Smooth muscle cell (in vitro differentiated cells): ENCODE results near the gene MYO16. TPM values are rescaled to one million over a fixed set of nuclear protein-coding genes. Genes with fewer than 3 reads are reported as not detected.
"Not testable (repeated sequence)": the region's sequence is repeated elsewhere in the genome, so short reads cannot be mapped to it uniquely, and the experiment has no call there.

Source experiments
- DNase-seq: peaks from one replicate; lab custom pipeline; 2025; ENCODE audit not compliant: unreplicated experiment; lab: John Stamatoyannopoulos, UW
- H2AFZ ChIP-seq: fragments of 200-600 bp; sonication (generic); 2 replicates; pipeline ENCODE4 v1.6.0; 2016; ENCODE audit warnings: antibody characterized with exemption, low read depth, mild to moderate bottlenecking
- H3F3A ChIP-seq: fragments of 200-600 bp; sonication (generic); 2 replicates; pipeline ENCODE4 v1.6.0; 2017; ENCODE audit warnings: antibody characterized with exemption, low read depth
- H3K27ac ChIP-seq: fragments of 200-600 bp; sonication (generic); 2 replicates; pipeline ENCODE4 v1.5.1; 2016; ENCODE audit warnings: low read depth, mild to moderate bottlenecking
- H3K27me3 ChIP-seq: fragments of 200-600 bp; sonication (generic); 2 replicates; pipeline ENCODE4 v1.6.1; 2016; ENCODE audit warnings: low read depth, mild to moderate bottlenecking
- H3K36me3 ChIP-seq: fragments of 200-600 bp; sonication (generic); 2 replicates; pipeline ENCODE4 v1.5.1; 2016; ENCODE audit warnings: low read depth
- H3K4me1 ChIP-seq: fragments of 200-600 bp; sonication (generic); 2 replicates; pipeline ENCODE4 v1.5.1; 2016; ENCODE audit warnings: low read depth
- H3K4me2 ChIP-seq: fragments of 200-600 bp; sonication (generic); 2 replicates; pipeline ENCODE4 v1.6.0; 2016; ENCODE audit warnings: mild to moderate bottlenecking
- H3K4me3 ChIP-seq: fragments of 200-600 bp; sonication (generic); 2 replicates; pipeline ENCODE4 v1.5.1; 2016; ENCODE audit warnings: mild to moderate bottlenecking
- H3K79me2 ChIP-seq: fragments of 200-600 bp; sonication (generic); 2 replicates; pipeline ENCODE4 v1.6.0; 2016; ENCODE audit warnings: low read depth, mild to moderate bottlenecking
- H3K9ac ChIP-seq: fragments of 200-600 bp; sonication (generic); 2 replicates; pipeline ENCODE4 v1.6.0; 2016; ENCODE audit warnings: low read depth
- H3K9me3 ChIP-seq: fragments of 200-600 bp; sonication (generic); replicated peaks from 2 replicates; pipeline ENCODE4 v1.5.1; 2016; ENCODE audit warnings: low read depth
- H4K20me1 ChIP-seq: fragments of 200-600 bp; sonication (generic); 2 replicates; pipeline ENCODE4 v1.6.0; 2016; ENCODE audit warnings: low read depth
- CTCF ChIP-seq: fragments of 200-600 bp; sonication (generic); IDR thresholded peaks from 2 replicates; pipeline ENCODE4 v1.5.1; 2017; ENCODE audit warnings: borderline replicate concordance, mild to moderate bottlenecking, antibody characterized with exemption; ENCODE audit not compliant: insufficient read depth, poor library complexity, severe bottlenecking
- WGBS: methylation state at CpG from one replicate; pipeline ENCODE4 v1.1.7; 2016; ENCODE audit warnings: low lambda C conversion rate; 5-methylcytosine and 5-hydroxymethylcytosine counted together
- polyA plus RNA-seq: library from polyadenylated mRNA; unstranded; fragments of >200 nt; fragmentation: Nextera tagmentation; extraction: Ambion mirVana; gene quantifications from 2 replicates; pipeline ENCODE4 v1.2.1, GENCODE V29; 2016
- total RNA-seq: library from RNA; depleted of rRNA; stranded (reverse); fragments of >200 nt; gene quantifications from 2 replicates; pipeline ENCODE4 v1.2.3, GENCODE V29; 2014

Gene MYO16
- total and polyA plus RNA-seq, 2 experiments from 2014 or later = not detected

GRCh38 chr13:109215377-109215776 is 586.0 kb downstream of the MYO16 start:
- no peak overlapping the region for H3K27ac ChIP-seq
- H4K20me1 ChIP-seq = no peaks in the 10 kb centered on the region

GRCh38 chr13:109217510-109217909 is 588.1 kb downstream of the MYO16 start:
- not testable (repeated sequence) for H3K9ac ChIP-seq, H4K20me1 ChIP-seq, H3K4me1 ChIP-seq, H3K27ac ChIP-seq, H2AFZ ChIP-seq, H3F3A ChIP-seq, H3K27me3 ChIP-seq, H3K9me3 ChIP-seq, DNase-seq, H3K4me2 ChIP-seq, H3K4me3 ChIP-seq, H3K79me2 ChIP-seq, H3K36me3 ChIP-seq
- 73% methylated on average over 2 of the region's 2 CpGs for WGBS

More at GRCh38 chr13:109215377-109215776, 586.0 kb downstream of the MYO16 start:
- 89% methylated on average over 2 of the region's 2 CpGs for WGBS
- H3F3A ChIP-seq = no peaks in the 10 kb centered on the region
- no peaks in the 10 kb centered on the region for H3K27me3 ChIP-seq
- H3K4me3 ChIP-seq = no peak overlapping the region
- H3K9ac ChIP-seq = no peak overlapping the region
- no peak for TF ChIP-seq CTCF
- no peak for DNase-seq
- H3K79me2 ChIP-seq = no peaks in the 10 kb centered on the region
- H3K9me3 ChIP-seq = no peaks in the 10 kb centered on the region
- H3K4me1 ChIP-seq = no peaks in the 10 kb centered on the region
- H3K36me3 ChIP-seq = no peaks in the 10 kb centered on the region
- no peak overlapping the region for H2AFZ ChIP-seq
- H3K4me2 ChIP-seq = no peak overlapping the region

GRCh38 chr13:109220631-109221030 is 591.2 kb downstream of the MYO16 start:
- WGBS = 92% methylated on average over 3 of the region's 3 CpGs
- Histone ChIP-seq H2AFZ (no peak overlapping the region), H3K4me2 (no peak overlapping the region), H4K20me1 (no peaks in the 10 kb centered on the region), H3K36me3 (no peaks in the 10 kb centered on the region), H3K9ac (no peak overlapping the region), H3F3A (no peaks in the 10 kb centered on the region), H3K9me3 (no peaks in the 10 kb centered on the region), H3K27me3 (no peaks in the 10 kb centered on the region), H3K4me1 (no peaks in the 10 kb centered on the region), H3K27ac (no peak overlapping the region), H3K4me3 (no peak overlapping the region), H3K79me2 (no peaks in the 10 kb centered on the region)
- no peak for DNase-seq
- TF ChIP-seq CTCF = no peak

- Histone ChIP-seq H3F3A (no peaks in the 10 kb centered on the region), H3K27ac (no peak overlapping the region), H2AFZ (no peak overlapping the region), H3K4me1 (no peaks in the 10 kb centered on the region), H3K9ac (no peak overlapping the region), H3K27me3 (no peaks in the 10 kb centered on the region), H3K9me3 (no peaks in the 10 kb centered on the region), H4K20me1 (no peaks in the 10 kb centered on the region), H3K36me3 (no peaks in the 10 kb centered on the region), H3K79me2 (no peaks in the 10 kb centered on the region), H3K4me3 (no peak overlapping the region), H3K4me2 (no peak overlapping the region)
- no peak for DNase-seq
- 72% methylated on average over 4 of the region's 4 CpGs for WGBS
- TF ChIP-seq CTCF = no peak
Observed at GRCh38 chr13:109224033-109224432, 594.6 kb downstream of the MYO16 start.
